H1 (cell line): ENCODE results near the gene PPIH.

Experiments used
- CBX8 ChIP-seq: fragments of 300-800, 300-1000 bp; sonication (generic); IDR thresholded peaks from 2 replicates; pipeline ENCODE4 v1.7.1; 2016; ENCODE audit warnings: low read depth, low read length, borderline replicate concordance
- CREB1 ChIP-seq: IDR thresholded peaks from 2 replicates; pipeline ENCODE4 v1.6.1; 2012; ENCODE audit warnings: inconsistent platforms
- EZH2 ChIP-seq: fragments of 200-600 bp; sonication (generic); IDR thresholded peaks from 2 replicates; pipeline ENCODE4 v1.7.1; 2012; ENCODE audit warnings: low read depth, mild to moderate bottlenecking, moderate library complexity, low read length, inconsistent platforms; ENCODE audit not compliant: severe bottlenecking
- MAX ChIP-seq: IDR thresholded peaks from 2 replicates; pipeline ENCODE4 v1.6.1; 2012; ENCODE audit warnings: inconsistent platforms
- POLR2A ChIP-seq, 2 experiments: IDR thresholded peaks; 1 replicate in 1 of 2; 2 replicates in 1 of 2; pipeline ENCODE4 v1.6.1; 2011; ENCODE audit warnings: low read depth in 2 of 2, low read length in 2 of 2, mild to moderate bottlenecking in 2 of 2; ENCODE audit errors: control extremely low read depth in 1 of 2
- RBBP5 ChIP-seq: IDR thresholded peaks from 2 replicates; pipeline ENCODE4 v1.7.1; 2012; ENCODE audit warnings: low read depth, mild to moderate bottlenecking, inconsistent platforms, low read length, moderate library complexity, borderline replicate concordance
- RXRA ChIP-seq: IDR thresholded peaks from 2 replicates; pipeline ENCODE4 v1.6.1; 2011; ENCODE audit warnings: low read depth, mild to moderate bottlenecking, low read length, moderate library complexity; ENCODE audit not compliant: insufficient read depth
- YY1 ChIP-seq: IDR thresholded peaks from 2 replicates; pipeline ENCODE4 v1.6.1; 2011; ENCODE audit warnings: low read depth, mild to moderate bottlenecking, low read length
- TF ChIP-seq, protein P1 (sequence below), 3 experiments: IDR thresholded peaks; 1 replicate in 2 of 3; 2 replicates in 1 of 3; pipeline versions ENCODE4 v1.5.1 to v1.6.1; 2011; ENCODE audit warnings: low read length in 3 of 3, mild to moderate bottlenecking in 3 of 3, inconsistent platforms in 2 of 3, low read depth in 1 of 3, moderate library complexity in 1 of 3; ENCODE audit not compliant: insufficient read depth in 1 of 3; ENCODE audit errors: control extremely low read depth in 1 of 3

GRCh38 chr1:42674214-42674613 is 16.0 kb downstream of the PPIH start:
- no peak for TF ChIP-seq CREB1
- TF ChIP-seq CBX8, result no peak
- no peak for TF ChIP-seq RBBP5
- no peak for TF ChIP-seq YY1
- TF ChIP-seq EZH2, result no peak
- TF ChIP-seq, protein P1, sequence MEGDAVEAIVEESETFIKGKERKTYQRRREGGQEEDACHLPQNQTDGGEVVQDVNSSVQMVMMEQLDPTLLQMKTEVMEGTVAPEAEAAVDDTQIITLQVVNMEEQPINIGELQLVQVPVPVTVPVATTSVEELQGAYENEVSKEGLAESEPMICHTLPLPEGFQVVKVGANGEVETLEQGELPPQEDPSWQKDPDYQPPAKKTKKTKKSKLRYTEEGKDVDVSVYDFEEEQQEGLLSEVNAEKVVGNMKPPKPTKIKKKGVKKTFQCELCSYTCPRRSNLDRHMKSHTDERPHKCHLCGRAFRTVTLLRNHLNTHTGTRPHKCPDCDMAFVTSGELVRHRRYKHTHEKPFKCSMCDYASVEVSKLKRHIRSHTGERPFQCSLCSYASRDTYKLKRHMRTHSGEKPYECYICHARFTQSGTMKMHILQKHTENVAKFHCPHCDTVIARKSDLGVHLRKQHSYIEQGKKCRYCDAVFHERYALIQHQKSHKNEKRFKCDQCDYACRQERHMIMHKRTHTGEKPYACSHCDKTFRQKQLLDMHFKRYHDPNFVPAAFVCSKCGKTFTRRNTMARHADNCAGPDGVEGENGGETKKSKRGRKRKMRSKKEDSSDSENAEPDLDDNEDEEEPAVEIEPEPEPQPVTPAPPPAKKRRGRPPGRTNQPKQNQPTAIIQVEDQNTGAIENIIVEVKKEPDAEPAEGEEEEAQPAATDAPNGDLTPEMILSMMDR (IDR thresholded peaks at IDR 0.05; ENCODE audit: control extremely low read depth in 1 of 3, insufficient read depth in 1 of 3, low read depth in 1 of 3, low read length in 3 of 3), result no peak
- TF ChIP-seq RXRA, result no peak
- no peak for TF ChIP-seq MAX
- no peak for TF ChIP-seq POLR2A (IDR thresholded peaks at IDR 0.05; ENCODE audit: control extremely low read depth in 1 of 2, low read depth in 2 of 2, low read length in 2 of 2)
